Measurements from ENCODE around the gene GAS2. TPM values are rescaled to one million over a fixed set of nuclear protein-coding genes. Genes with fewer than 3 reads are reported as not detected.

Gene GAS2
- total RNA-seq, 4 donors from 2014 or later: 1.2 to 4.4 (median 3.1) TPM

DNA sequence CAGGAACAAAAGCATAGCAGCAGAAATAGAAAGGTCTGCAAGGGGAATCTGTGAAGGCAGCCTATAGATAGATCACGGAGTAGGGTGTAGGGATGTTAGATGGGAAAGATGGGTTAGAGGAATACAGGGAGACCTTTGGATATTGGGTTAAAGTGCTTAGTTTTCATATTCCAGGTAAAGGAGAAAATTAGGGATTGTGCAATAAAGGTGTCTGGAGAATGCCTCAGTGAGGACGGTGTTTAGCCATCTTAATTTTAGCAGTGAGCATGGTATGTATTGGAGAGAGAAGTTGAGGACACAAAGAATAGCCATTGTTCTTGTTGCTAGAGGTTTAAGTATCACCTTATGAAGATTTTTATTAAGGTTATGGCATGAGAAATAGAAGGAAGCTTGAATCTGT is 17.7 kb downstream of the GAS2 start:
- TF ChIP-seq POLR2AphosphoS5 (IDR thresholded peaks at IDR 0.05): no peak
- no peak for TF ChIP-seq EP300 (IDR thresholded peaks at IDR 0.05)
- TF ChIP-seq, protein P1, sequence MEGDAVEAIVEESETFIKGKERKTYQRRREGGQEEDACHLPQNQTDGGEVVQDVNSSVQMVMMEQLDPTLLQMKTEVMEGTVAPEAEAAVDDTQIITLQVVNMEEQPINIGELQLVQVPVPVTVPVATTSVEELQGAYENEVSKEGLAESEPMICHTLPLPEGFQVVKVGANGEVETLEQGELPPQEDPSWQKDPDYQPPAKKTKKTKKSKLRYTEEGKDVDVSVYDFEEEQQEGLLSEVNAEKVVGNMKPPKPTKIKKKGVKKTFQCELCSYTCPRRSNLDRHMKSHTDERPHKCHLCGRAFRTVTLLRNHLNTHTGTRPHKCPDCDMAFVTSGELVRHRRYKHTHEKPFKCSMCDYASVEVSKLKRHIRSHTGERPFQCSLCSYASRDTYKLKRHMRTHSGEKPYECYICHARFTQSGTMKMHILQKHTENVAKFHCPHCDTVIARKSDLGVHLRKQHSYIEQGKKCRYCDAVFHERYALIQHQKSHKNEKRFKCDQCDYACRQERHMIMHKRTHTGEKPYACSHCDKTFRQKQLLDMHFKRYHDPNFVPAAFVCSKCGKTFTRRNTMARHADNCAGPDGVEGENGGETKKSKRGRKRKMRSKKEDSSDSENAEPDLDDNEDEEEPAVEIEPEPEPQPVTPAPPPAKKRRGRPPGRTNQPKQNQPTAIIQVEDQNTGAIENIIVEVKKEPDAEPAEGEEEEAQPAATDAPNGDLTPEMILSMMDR (IDR thresholded peaks at IDR 0.05): no peak
- TF ChIP-seq POLR2A (IDR thresholded peaks at IDR 0.05): no peak
- 92% methylated on average over 2 of the region's 2 CpGs for WGBS
- no peak for DNase-seq (ENCODE audit: low spot score in 2 of 2)
- Histone ChIP-seq H3K36me3 (no peaks in the 10 kb centered on the region), H3K4me3 (no peak overlapping the region), H3K27ac (no peak overlapping the region), H3K27me3 (no peaks in the 10 kb centered on the region), H3K4me1 (no peaks in the 10 kb centered on the region), H3K9me3 (no peaks in the 10 kb centered on the region)

DNA sequence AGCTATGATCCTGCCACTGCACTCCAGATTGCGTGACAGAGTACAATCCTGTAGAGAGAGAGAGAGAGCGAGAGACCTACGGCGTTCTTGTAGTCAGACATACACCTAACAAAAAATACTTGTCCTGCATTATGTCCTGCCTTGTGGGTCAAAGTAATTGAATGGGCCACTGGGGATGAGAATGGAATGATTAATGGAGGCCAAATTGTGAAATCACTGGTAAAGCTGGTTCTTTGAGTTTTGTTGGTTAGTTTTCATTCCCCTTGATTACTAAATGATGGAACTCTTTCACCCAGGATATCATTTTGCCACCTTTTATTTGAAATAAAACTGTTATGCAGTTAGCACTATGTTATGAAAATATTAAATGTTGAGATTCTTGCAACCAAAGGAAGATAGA is 18.7 kb downstream of the GAS2 start:
- 100% methylated on average over 4 of the region's 4 CpGs for WGBS
- DNase-seq (ENCODE audit: low spot score in 2 of 2): no peak
- Histone ChIP-seq H3K36me3 (no peaks in the 10 kb centered on the region), H3K4me3 (no peak overlapping the region), H3K4me1 (no peaks in the 10 kb centered on the region), H3K9me3 (no peaks in the 10 kb centered on the region), H3K27me3 (no peaks in the 10 kb centered on the region), H3K27ac (no peak overlapping the region)
- no peak for TF ChIP-seq EP300 (IDR thresholded peaks at IDR 0.05)
- TF ChIP-seq POLR2A (IDR thresholded peaks at IDR 0.05): no peak
- TF ChIP-seq, protein P1 (IDR thresholded peaks at IDR 0.05): no peak
- TF ChIP-seq POLR2AphosphoS5 (IDR thresholded peaks at IDR 0.05): no peak

DNA sequence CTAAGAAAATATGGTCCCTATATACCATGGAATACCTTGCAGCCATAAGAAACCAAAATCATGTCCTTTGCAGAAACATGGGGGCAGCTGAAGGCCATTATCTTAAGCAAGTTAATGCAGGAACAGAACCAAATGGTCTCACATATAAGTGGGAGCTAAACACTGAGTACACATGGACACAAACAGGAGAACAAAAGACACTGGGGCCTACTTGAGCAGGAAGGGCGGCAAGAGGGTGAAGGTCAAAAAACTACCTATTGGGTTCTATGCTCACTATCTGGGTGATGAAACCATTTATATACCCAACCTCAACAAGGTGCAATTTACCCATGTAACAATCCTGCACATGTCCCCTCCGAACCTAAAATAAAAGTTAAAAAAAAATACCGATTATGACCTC is 22.5 kb downstream of the GAS2 start:
- Histone ChIP-seq H3K4me3 (no peak overlapping the region), H3K36me3 (no peaks in the 10 kb centered on the region), H3K27ac (no peak overlapping the region), H3K4me1 (no peaks in the 10 kb centered on the region), H3K27me3 (no peaks in the 10 kb centered on the region), H3K9me3 (no peaks in the 10 kb centered on the region)
- TF ChIP-seq POLR2AphosphoS5 (IDR thresholded peaks at IDR 0.05): no peak
- no peak for TF ChIP-seq POLR2A (IDR thresholded peaks at IDR 0.05)
- TF ChIP-seq EP300 (IDR thresholded peaks at IDR 0.05): no peak
- TF ChIP-seq, protein P1 (IDR thresholded peaks at IDR 0.05): no peak
- 92% methylated on average over 3 of the region's 3 CpGs for WGBS
- DNase-seq (ENCODE audit: low spot score in 2 of 2): no peak

DNA sequence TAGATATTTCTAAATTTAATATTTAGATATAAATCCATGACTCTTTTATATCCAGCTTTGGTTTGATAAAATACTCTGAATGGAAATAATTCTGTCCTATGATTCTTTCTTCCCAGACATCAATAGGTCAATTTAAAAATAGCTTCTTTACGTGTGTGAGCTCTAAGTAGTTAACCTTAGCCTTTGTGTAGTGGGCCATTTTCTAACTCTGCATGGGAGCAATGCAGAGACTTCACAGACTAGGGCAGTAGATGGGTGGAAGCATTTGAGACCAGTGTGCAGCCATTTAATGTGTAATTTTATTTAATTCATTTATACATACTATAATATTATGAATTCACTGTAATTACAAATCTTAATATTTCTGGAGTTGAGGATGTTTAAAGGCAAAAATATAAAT is 23.8 kb downstream of the GAS2 start:
- Histone ChIP-seq H3K4me1 (no peaks in the 10 kb centered on the region), H3K4me3 (no peak overlapping the region), H3K27me3 (no peaks in the 10 kb centered on the region), H3K36me3 (no peaks in the 10 kb centered on the region), H3K27ac (no peak overlapping the region), H3K9me3 (no peaks in the 10 kb centered on the region)
- TF ChIP-seq EP300 (IDR thresholded peaks at IDR 0.05) (no peak), POLR2AphosphoS5 (IDR thresholded peaks at IDR 0.05) (no peak), POLR2A (IDR thresholded peaks at IDR 0.05) (no peak)
- TF ChIP-seq, protein P1 (IDR thresholded peaks at IDR 0.05): no peak
- no peak for DNase-seq (ENCODE audit: low spot score in 2 of 2)
- 73% methylated on average over 1 of the region's 1 CpG for WGBS

DNA sequence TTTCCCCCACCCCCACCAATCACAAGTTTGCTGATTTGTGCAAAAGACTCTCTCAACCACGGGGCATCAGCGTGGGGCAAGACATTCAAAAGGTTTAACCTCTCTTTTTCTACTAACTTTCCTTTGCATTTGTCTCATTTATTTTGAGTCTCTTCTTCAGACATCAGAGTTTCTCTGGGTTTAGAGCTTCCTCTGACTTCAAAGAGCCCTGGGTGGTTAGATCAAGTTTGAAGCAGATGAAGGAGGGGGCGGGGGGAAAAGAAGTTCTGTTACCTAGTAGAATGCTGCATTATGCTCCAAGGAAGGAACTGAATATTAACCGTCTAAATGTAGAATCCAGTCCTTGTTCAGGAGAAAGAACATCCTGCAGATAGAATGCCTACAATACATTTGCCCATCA is 24.5 kb downstream of the GAS2 start:
- Histone ChIP-seq H3K36me3 (no peaks in the 10 kb centered on the region), H3K4me3 (no peak overlapping the region), H3K27me3 (no peaks in the 10 kb centered on the region), H3K27ac (no peak overlapping the region), H3K9me3 (no peaks in the 10 kb centered on the region), H3K4me1 (no peaks in the 10 kb centered on the region)
- TF ChIP-seq POLR2A (IDR thresholded peaks at IDR 0.05) (no peak), POLR2AphosphoS5 (IDR thresholded peaks at IDR 0.05) (no peak), EP300 (IDR thresholded peaks at IDR 0.05) (no peak)
- TF ChIP-seq, protein P1 (IDR thresholded peaks at IDR 0.05): no peak
- WGBS: 62% methylated on average over 4 of the region's 4 CpGs
- no peak for DNase-seq (ENCODE audit: low spot score in 2 of 2)
